Sigmoid colon (tissue), 4 donors: ENCODE results near the gene SREBF1.

ENCODE experiments used
- CTCF ChIP-seq, 4 experiments: fragments of 450-650 bp in 3 of 4; fragments of 200-600 bp in 1 of 4; IDR thresholded peaks; one replicate each; pipeline ENCODE4 v1.5.1; 2016 to 2019; ENCODE audit warnings: antibody characterized with exemption in 4 of 4, mild to moderate bottlenecking in 3 of 4, moderate library complexity in 2 of 4
- EP300 ChIP-seq, 4 donors: sonication (generic); formaldehyde crosslinking; IDR thresholded peaks; one replicate each; pipeline ENCODE4 v1.6.1; 2017; ENCODE audit warnings: antibody characterized with exemption in 4 of 4
- POLR2A ChIP-seq, 2 donors: fragments of 450-650 bp; IDR thresholded peaks; one replicate each; pipeline ENCODE4 v1.6.1; 2016; ENCODE audit warnings: antibody characterized with exemption in 2 of 2, mild to moderate bottlenecking in 2 of 2, moderate library complexity in 2 of 2
- POLR2AphosphoS5 ChIP-seq, 4 donors: sonication (generic); formaldehyde crosslinking; IDR thresholded peaks; one replicate each; pipeline ENCODE4 v1.6.1; 2017; ENCODE audit warnings: antibody characterized with exemption in 4 of 4

- TF ChIP-seq CTCF (IDR thresholded peaks at IDR 0.05) (no peak), POLR2A (IDR thresholded peaks at IDR 0.05) (no peak), POLR2AphosphoS5 (IDR thresholded peaks at IDR 0.05) (no peak), EP300 (IDR thresholded peaks at IDR 0.05) (no peak)
Observed at GRCh38 chr17:17762744-17763105, 74.1 kb downstream of the SREBF1 start.
